Right atrium auricular region (tissue), 2 donors: Measurements from ENCODE around the gene GGCT. TPM values are rescaled to one million over a fixed set of nuclear protein-coding genes. Genes with fewer than 3 reads are reported as not detected.

ENCODE experiments used
- DNase-seq: peaks from one replicate; pipeline ENCODE4 v3.0.0-alpha.2; 2019; ENCODE audit warnings: low spot score
- H3K27ac ChIP-seq, 2 donors: fragments of 200-600 bp; sonication (generic); 1 replicate in 1 of 2; 2 replicates in 1 of 2; pipeline ENCODE4 v1.5.1; 2016 to 2019
- H3K27me3 ChIP-seq, 2 donors: fragments of 200-600 bp; sonication (generic); one replicate each; pipeline versions ENCODE4 v1.5.1 to v1.6.0; 2017 to 2019
- H3K36me3 ChIP-seq: fragments of 200-600 bp; sonication (generic); one replicate; pipeline ENCODE4 v1.5.1; 2016
- H3K4me1 ChIP-seq, 2 donors: fragments of 200-600 bp; sonication (generic); one replicate each; pipeline versions ENCODE4 v1.5.1 to v1.6.0; 2017 to 2019
- H3K4me3 ChIP-seq, 2 donors: fragments of 200-600 bp; sonication (generic); 1 replicate in 1 of 2; 2 replicates in 1 of 2; pipeline ENCODE4 v1.5.1; 2017 to 2019; ENCODE audit warnings: mild to moderate bottlenecking in 1 of 2, moderate library complexity in 1 of 2
- H3K9me3 ChIP-seq, 2 donors: fragments of 200-600 bp; sonication (generic); one replicate each; pipeline ENCODE4 v1.5.1; 2019
- CTCF ChIP-seq, 2 donors: fragments of 200-600 bp; sonication (generic); IDR thresholded peaks; one replicate each; pipeline ENCODE4 v1.5.1; 2019; ENCODE audit warnings: antibody characterized with exemption in 2 of 2
- total RNA-seq, 2 donors: library from RNA; depleted of rRNA; stranded (reverse); fragments of >200 nt; gene quantifications; one replicate each; pipeline ENCODE4 v1.1.0, GENCODE V29; 2016

GGCT gene, protein sequence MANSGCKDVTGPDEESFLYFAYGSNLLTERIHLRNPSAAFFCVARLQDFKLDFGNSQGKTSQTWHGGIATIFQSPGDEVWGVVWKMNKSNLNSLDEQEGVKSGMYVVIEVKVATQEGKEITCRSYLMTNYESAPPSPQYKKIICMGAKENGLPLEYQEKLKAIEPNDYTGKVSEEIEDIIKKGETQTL
- total RNA-seq, result 10 to 100 TPM; 15.1 to 27.6 TPM

DNA sequence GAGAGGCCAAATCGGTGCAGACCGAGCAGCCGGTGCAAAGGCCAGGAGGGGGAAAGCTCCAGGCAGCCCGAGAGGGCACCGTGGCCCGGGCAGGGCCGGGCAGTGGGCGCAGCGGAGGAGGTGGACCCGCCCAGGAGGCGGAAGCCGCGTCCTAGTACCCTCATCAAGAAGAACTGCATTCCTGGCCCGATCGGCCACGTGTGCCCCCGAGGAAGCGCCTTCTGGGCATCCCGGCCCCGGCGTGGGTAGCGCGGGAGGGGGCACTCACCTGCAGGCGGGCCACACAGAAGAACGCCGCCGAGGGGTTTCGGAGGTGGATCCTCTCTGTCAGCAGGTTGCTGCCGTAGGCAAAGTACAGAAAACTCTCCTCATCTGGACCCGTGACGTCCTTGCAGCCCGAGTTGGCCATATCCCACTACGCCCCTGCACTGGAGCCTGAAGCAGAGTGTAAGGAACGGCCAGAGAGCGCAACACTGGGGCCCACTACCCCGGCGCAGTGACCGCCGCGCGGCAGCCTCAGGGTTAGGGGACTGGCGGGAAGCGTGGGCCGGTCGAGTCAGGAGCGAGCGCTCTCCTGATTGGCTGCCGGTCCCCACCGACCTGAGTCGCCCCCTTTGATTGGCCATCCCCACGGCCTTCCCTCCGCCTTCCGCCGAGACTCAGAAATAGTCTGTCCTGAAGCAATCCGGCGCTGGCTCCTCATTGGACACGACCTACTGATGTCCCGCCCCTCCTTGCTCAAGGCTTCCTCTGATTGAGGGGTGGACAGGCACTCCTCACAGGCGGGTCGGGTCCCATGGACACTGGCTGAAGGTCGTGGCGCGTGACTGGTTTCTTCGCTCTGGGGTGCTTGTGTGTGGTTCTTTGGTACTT is at the start of gene GGCT:
GGCT (minus strand) TSS at position 529 of the 873 bp plus-strand sequence; CDS start at position 409, 120 bp downstream.
- no peaks in the 10 kb centered on the region for H3K27me3 ChIP-seq
- peak within 1 kb of the TSS; percentile 71 to 75 for H3K4me3 ChIP-seq
- no peaks in the 10 kb centered on the region for H3K9me3 ChIP-seq
- DNase-seq, result peak; percentile 100
- peak within 1 kb of the TSS; percentile 88 for H3K27ac ChIP-seq
- TF ChIP-seq CTCF (IDR thresholded peaks at IDR 0.05), result no peak
- H3K36me3 ChIP-seq, result no peaks in the 10 kb centered on the region
- peaks cover 0 to 20% of the 10 kb centered on the region in 2 donors for H3K4me1 ChIP-seq

DNA sequence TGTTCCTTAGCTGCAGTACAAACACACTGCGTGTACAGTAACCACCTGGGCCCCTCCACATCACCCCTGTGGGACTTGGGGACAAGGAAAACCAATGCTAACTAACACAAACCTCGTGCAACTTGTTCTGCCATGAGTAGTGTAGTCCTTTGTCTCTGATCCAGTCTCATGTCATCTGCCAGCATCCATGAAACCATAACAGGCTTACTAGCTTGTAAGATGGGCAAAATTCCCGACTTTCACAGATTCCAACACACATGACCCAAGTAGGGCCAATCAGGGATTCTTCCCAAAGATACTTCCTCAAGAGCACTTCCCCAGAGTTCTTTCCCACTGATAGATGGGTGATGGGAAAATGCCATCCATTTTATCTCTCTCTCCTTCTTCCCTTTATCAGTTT is 48.9 kb upstream of the GGCT start:
- no peaks in the 10 kb centered on the region for H3K27me3 ChIP-seq
- H3K9me3 ChIP-seq, result no peaks in the 10 kb centered on the region
- H3K4me3 ChIP-seq, result no peak overlapping the region
- TF ChIP-seq CTCF (IDR thresholded peaks at IDR 0.05), result no peak
- DNase-seq, result no peak
- peaks cover 0 to 16% of the 10 kb centered on the region in 2 donors for H3K4me1 ChIP-seq
- no peak overlapping the region for H3K27ac ChIP-seq
- no peaks in the 10 kb centered on the region for H3K36me3 ChIP-seq

- Histone ChIP-seq H3K27ac (no peak overlapping the region), H3K4me3 (no peak overlapping the region), H3K27me3 (no peaks in the 10 kb centered on the region), H3K9me3 (no peaks in the 10 kb centered on the region), H3K4me1 (peaks cover 0 to 16% of the 10 kb centered on the region in 2 donors), H3K36me3 (no peaks in the 10 kb centered on the region)
- TF ChIP-seq CTCF (IDR thresholded peaks at IDR 0.05), result no peak
- DNase-seq, result no peak
These were observed 48.5 kb upstream of the GGCT start for GRCh38 chr7:30553141-30553540.

- Histone ChIP-seq H3K4me1 (peaks cover 0 to 16% of the 10 kb centered on the region in 2 donors), H3K36me3 (no peaks in the 10 kb centered on the region), H3K27ac (no peak overlapping the region), H3K9me3 (no peaks in the 10 kb centered on the region), H3K27me3 (no peaks in the 10 kb centered on the region), H3K4me3 (no peak overlapping the region)
- no peak for TF ChIP-seq CTCF (IDR thresholded peaks at IDR 0.05)
- DNase-seq, result no peak
These were observed 47.7 kb upstream of the GGCT start for GRCh38 chr7:30552330-30552729.

GRCh38 chr7:30549931-30550493 is 45.4 kb upstream of the GGCT start:
- Histone ChIP-seq H3K9me3 (no peaks in the 10 kb centered on the region), H3K4me1 (peaks cover 0 to 16% of the 10 kb centered on the region in 2 donors), H3K36me3 (no peaks in the 10 kb centered on the region), H3K27me3 (no peaks in the 10 kb centered on the region), H3K4me3 (no peak overlapping the region), H3K27ac (peak overlapping the region; percentile 35 to 54)
- no peak for DNase-seq
- TF ChIP-seq CTCF (IDR thresholded peaks at IDR 0.05), result no peak
